Inflammatory macrophage treated with lipopolysaccharide for 4 hours (primary cell): ENCODE measurements around the gene PRPF8.
"Not testable (repeated sequence)": the region's sequence is repeated elsewhere in the genome, so short reads cannot be mapped to it uniquely, and the experiment has no call there.

Experiments
- DNase-seq: peaks from one replicate; pipeline ENCODE4 v3.0.0-alpha.2; 2020

Gene PRPF8

GRCh38 chr17:1688405-1688804, 3.7 kb upstream of the PRPF8 start:
- DNase-seq: not testable (repeated sequence)

- DNase-seq: no peak
These were observed 1.4 kb upstream of the PRPF8 start for GRCh38 chr17:1686086-1686485.

GRCh38 chr17:1683459-1683858, 1.2 kb downstream of the PRPF8 start:
- DNase-seq: peak; percentile 41

- DNase-seq: no peak
These were observed 8.3 kb downstream of the PRPF8 start for GRCh38 chr17:1676401-1676800.

GRCh38 chr17:1673041-1673785, 11.5 kb downstream of the PRPF8 start:
- DNase-seq: no peak

GRCh38 chr17:1663934-1664333, 20.7 kb downstream of the PRPF8 start:
- DNase-seq: not testable (repeated sequence)

GRCh38 chr17:1661045-1661444, 23.6 kb downstream of the PRPF8 start:
- no peak for DNase-seq

GRCh38 chr17:1658100-1658499, 26.6 kb downstream of the PRPF8 start:
- DNase-seq: no peak

GRCh38 chr17:1653735-1654134, 30.9 kb downstream of the PRPF8 start:
- DNase-seq: no peak

- DNase-seq: not testable (repeated sequence)
These were observed 31.9 kb downstream of the PRPF8 start for GRCh38 chr17:1652794-1653193.

GRCh38 chr17:1651559-1651844, 33.2 kb downstream of the PRPF8 start:
- DNase-seq: no peak

GRCh38 chr17:1650731-1651558, 33.7 kb downstream of the PRPF8 start:
- no peak for DNase-seq

- DNase-seq: peak; percentile 77
These were observed 34.7 kb downstream of the PRPF8 start, which contains the start of gene RILP for GRCh38 chr17:1649844-1650501. Gene RILP (minus strand): TSS chr17:1649866. CDS start chr17:1649804, 62 bp downstream.

- DNase-seq: peak; percentile 97
These were observed 35.5 kb downstream of the PRPF8 start for GRCh38 chr17:1648963-1649843.

GRCh38 chr17:1648173-1648962, 36.3 kb downstream of the PRPF8 start:
- peak; percentile 38 for DNase-seq

GRCh38 chr17:1647802-1648171, 36.9 kb downstream of the PRPF8 start:
- DNase-seq: no peak

GRCh38 chr17:1646199-1646875, 38.3 kb downstream of the PRPF8 start:
- no peak for DNase-seq

- DNase-seq: peak; percentile 83
These were observed 39.2 kb downstream of the PRPF8 start, which contains the start of gene SCARF1 for GRCh38 chr17:1645207-1646171. Gene SCARF1 (minus strand): TSS chr17:1645732. CDS start chr17:1645697, 35 bp downstream.

GRCh38 chr17:1644493-1645206, 40.0 kb downstream of the PRPF8 start:
- DNase-seq: peak; percentile 78
